Osteoblast (primary cell): ENCODE measurements around the gene SLC9A3. TPM values are rescaled to one million over a fixed set of nuclear protein-coding genes. Genes with fewer than 3 reads are reported as not detected.
"Not testable (repeated sequence)": the region's sequence is repeated elsewhere in the genome, so short reads cannot be mapped to it uniquely, and the experiment has no call there.

Source experiments
- DNase-seq: peaks from one replicate; pipeline ENCODE4 v3.0.0; 2011; ENCODE audit warnings: low spot score, mixed read lengths; ENCODE audit not compliant: insufficient read length; ENCODE audit errors: missing footprints
- H2AFZ ChIP-seq: 2 replicates; pipeline ENCODE4 v1.6.0; 2011; ENCODE audit warnings: mild to moderate bottlenecking, low read length
- H3K27ac ChIP-seq: 2 replicates; pipeline ENCODE4 v1.5.1; 2011; ENCODE audit warnings: mild to moderate bottlenecking, low read depth, low read length, moderate library complexity
- H3K27me3 ChIP-seq: 2 replicates; pipeline ENCODE4 v1.6.0; 2012; ENCODE audit warnings: mild to moderate bottlenecking, control low read depth, inconsistent platforms, low read length, moderate library complexity; ENCODE audit not compliant: insufficient read depth
- H3K36me3 ChIP-seq: 2 replicates; pipeline ENCODE4 v1.5.1; 2011; ENCODE audit warnings: mild to moderate bottlenecking, low read length, control low read depth, moderate library complexity; ENCODE audit not compliant: insufficient read depth
- H3K4me1 ChIP-seq: 2 replicates; pipeline ENCODE4 v1.5.1; 2011; ENCODE audit warnings: mild to moderate bottlenecking, low read length, control low read depth, moderate library complexity; ENCODE audit not compliant: insufficient read depth
- H3K4me2 ChIP-seq: 2 replicates; pipeline ENCODE4 v1.6.0; 2011; ENCODE audit warnings: mild to moderate bottlenecking, low read length; ENCODE audit not compliant: insufficient read depth
- H3K4me3 ChIP-seq: fragments of 200-600 bp; sonication (generic); 3 replicates; pipeline ENCODE4 v1.5.1; 2012; ENCODE audit warnings: mild to moderate bottlenecking, low read length, inconsistent platforms; ENCODE audit not compliant: insufficient read depth
- H3K79me2 ChIP-seq: 2 replicates; pipeline ENCODE4 v1.6.0; 2012; ENCODE audit warnings: mild to moderate bottlenecking, low read length, control low read depth, inconsistent platforms; ENCODE audit not compliant: insufficient read depth
- H3K9me3 ChIP-seq: 2 replicates; pipeline ENCODE4 v1.5.1; 2011; ENCODE audit warnings: low read depth, low read length, control low read depth
- H4K20me1 ChIP-seq: 2 replicates; pipeline ENCODE4 v1.6.0; 2012; ENCODE audit warnings: mild to moderate bottlenecking, low read length, control low read depth; ENCODE audit not compliant: insufficient read depth
- CTCF ChIP-seq: IDR thresholded peaks from 2 replicates; pipeline ENCODE4 v1.5.1; 2011; ENCODE audit warnings: mild to moderate bottlenecking, low read depth, low read length, moderate library complexity; ENCODE audit errors: extremely low read depth
- total RNA-seq: library from RNA; depleted of rRNA; stranded (reverse); fragments of >200 nt; gene quantifications from 2 replicates; pipeline ENCODE4 v1.2.3, GENCODE V29; 2012

The SLC9A3 gene
- total RNA-seq, 1 donor: 1.4 TPM

- Histone ChIP-seq H3K4me3 (no peak overlapping the region), H3K27me3 (peaks cover 6% of the 10 kb centered on the region), H3K79me2 (no peaks in the 10 kb centered on the region), H3K27ac (no peak overlapping the region), H2AFZ (no peak overlapping the region), H3K36me3 (no peaks in the 10 kb centered on the region), H4K20me1 (no peaks in the 10 kb centered on the region), H3K9me3 (no peaks in the 10 kb centered on the region), H3K4me1 (no peaks in the 10 kb centered on the region), H3K4me2 (no peak overlapping the region)
- DNase-seq: peak; percentile 85
- TF ChIP-seq CTCF: no peak
Measured at GRCh38 chr5:488744-489688, 35.2 kb downstream of the SLC9A3 start.

GRCh38 chr5:488241-488640 lies 36.0 kb downstream of the SLC9A3 start:
- no peak for DNase-seq
- H3K9me3 ChIP-seq: no peaks in the 10 kb centered on the region
- no peaks in the 10 kb centered on the region for H3K79me2 ChIP-seq
- H4K20me1 ChIP-seq: no peaks in the 10 kb centered on the region
- no peak overlapping the region for H3K4me3 ChIP-seq
- peaks cover 3% of the 10 kb centered on the region for H3K27me3 ChIP-seq
- H3K36me3 ChIP-seq: no peaks in the 10 kb centered on the region
- no peak overlapping the region for H3K27ac ChIP-seq
- H2AFZ ChIP-seq: no peak overlapping the region
- TF ChIP-seq CTCF: no peak
- H3K4me1 ChIP-seq: no peaks in the 10 kb centered on the region
- no peak overlapping the region for H3K4me2 ChIP-seq

- not testable (repeated sequence) for H3K9me3 ChIP-seq, H3K4me3 ChIP-seq, H3K27me3 ChIP-seq, H3K36me3 ChIP-seq, H4K20me1 ChIP-seq, H2AFZ ChIP-seq, H3K4me2 ChIP-seq, DNase-seq, H3K27ac ChIP-seq, H3K79me2 ChIP-seq, H3K4me1 ChIP-seq
Measured at GRCh38 chr5:486597-486996, 37.7 kb downstream of the SLC9A3 start.

GRCh38 chr5:485946-486491 lies 38.2 kb downstream of the SLC9A3 start:
- no peak overlapping the region for H3K4me3 ChIP-seq
- no peak overlapping the region for H3K27ac ChIP-seq
- H3K9me3 ChIP-seq: no peaks in the 10 kb centered on the region
- no peaks in the 10 kb centered on the region for H3K4me1 ChIP-seq
- H3K4me2 ChIP-seq: no peak overlapping the region
- no peak for TF ChIP-seq CTCF
- peaks cover 4% of the 10 kb centered on the region for H3K27me3 ChIP-seq
- DNase-seq: peak; percentile 89
- no peaks in the 10 kb centered on the region for H3K79me2 ChIP-seq
- no peaks in the 10 kb centered on the region for H3K36me3 ChIP-seq
- no peak overlapping the region for H2AFZ ChIP-seq
- H4K20me1 ChIP-seq: no peaks in the 10 kb centered on the region
